Body of pancreas (tissue), 4 donors: ENCODE data around the gene FXR2. TPM values are rescaled to one million over a fixed set of nuclear protein-coding genes. Genes with fewer than 3 reads are reported as not detected.

Experiments
- ATAC-seq: fragments of 150-250 bp; one replicate; pipeline ENCODE4 v1.9.1; 2016
- DNase-seq, 4 donors: peaks; one replicate each; pipeline ENCODE4 v3.0.0-alpha.2; 2019
- H3K27ac ChIP-seq, 4 donors: fragments of 200-600 bp; sonication (generic); 1 replicate in 3 of 4; 2 replicates in 1 of 4; pipeline versions ENCODE4 v1.5.1 to v1.6.1; 2016 to 2019; ENCODE audit warnings: mild to moderate bottlenecking in 1 of 4, mixed read lengths in 1 of 4, moderate library complexity in 1 of 4
- H3K27me3 ChIP-seq, 2 donors: fragments of 200-600 bp; sonication (generic); one replicate each; pipeline ENCODE4 v1.6.0; 2016; ENCODE audit warnings: mild to moderate bottlenecking in 1 of 2
- H3K36me3 ChIP-seq, 2 donors: fragments of 200-600 bp; sonication (generic); replicated peaks in 1 of 2; 2 replicates each; pipeline ENCODE4 v1.5.1; 2016; ENCODE audit warnings: low read depth in 2 of 2; ENCODE audit not compliant: insufficient read depth in 1 of 2
- H3K4me1 ChIP-seq: fragments of 200-600 bp; sonication (generic); one replicate; pipeline ENCODE4 v1.6.0; 2016
- H3K4me3 ChIP-seq, 2 donors: fragments of 200-600 bp; sonication (generic); 1 replicate in 1 of 2; 2 replicates in 1 of 2; pipeline ENCODE4 v1.5.1; 2016 to 2019
- H3K9me3 ChIP-seq, 3 donors: fragments of 200-600 bp; sonication (generic); 1 replicate in 2 of 3; 2 replicates in 1 of 3; pipeline ENCODE4 v1.5.1; 2016
- CTCF ChIP-seq, 7 experiments: fragments of 450-650 bp in 4 of 7; fragments of 200-600 bp in 3 of 7; sonication (generic) in 3 of 7; IDR thresholded peaks; one replicate each; pipeline ENCODE4 v1.5.1; 2016 to 2019; ENCODE audit warnings: antibody characterized with exemption in 7 of 7
- POLR2A ChIP-seq, 3 donors: fragments of 450-650 bp; IDR thresholded peaks; one replicate each; pipeline ENCODE4 v1.6.1; 2016; ENCODE audit warnings: antibody characterized with exemption in 3 of 3, mild to moderate bottlenecking in 2 of 3
- WGBS, 2 donors: methylation state at CpG; one replicate each; pipeline ENCODE4 v1.1.5; 2017; 5-methylcytosine and 5-hydroxymethylcytosine counted together
- intact Hi-C: fragments of 100-400 bp; cut with DNase I; formaldehyde crosslinking; loops from one replicate; pipeline ENCODE4 v1.15.1; 2023
- total RNA-seq, 2 donors: library from RNA; depleted of rRNA; stranded (reverse); fragments of >200 nt; gene quantifications; one replicate each; pipeline ENCODE4 v1.1.0, GENCODE V29; 2016

FXR2 gene
- total RNA-seq, 2 donors from 2014 or later: 10.2 to 10.9 TPM

GRCh38 chr17:7561589-7562207, 53.0 kb downstream of the FXR2 start, which contains the start of gene SENP3:
SENP3 (plus strand) TSS chr17:7561919; CDS start chr17:7563077, 1,158 bp downstream.
- peaks cover 61% of the 10 kb centered on the region for H3K4me1 ChIP-seq
- peak; percentile 89 to 93 (median 92) for DNase-seq
- 0 to 1% methylated on average over 2 to 70 of the region's 82 CpGs for WGBS, 2 donors
- ATAC-seq: peak; percentile 75
- peak in 2 of 3 donors; percentile 48 to 62 for TF ChIP-seq POLR2A (IDR thresholded peaks at IDR 0.05)
- peak in 1 of 7 experiments; percentile 25 for TF ChIP-seq CTCF (IDR thresholded peaks at IDR 0.05)
- intact Hi-C loops: loop anchor here (5.0 kb wide), 1 partner anchor 49 kb away; no protein-coding TSS in a partner anchor
- H3K4me3 ChIP-seq: peak within 1 kb of the TSS; percentile 68 to 88
- H3K9me3 ChIP-seq: no peaks in the 10 kb centered on the region
- H3K27me3 ChIP-seq: no peaks in the 10 kb centered on the region
- peaks cover 0 to 7% of the 10 kb centered on the region in 2 donors for H3K36me3 ChIP-seq
- H3K27ac ChIP-seq: peak within 1 kb of the TSS; percentile 92 to 99 (median 98)

GRCh38 chr17:7561028-7561575, 53.6 kb downstream of the FXR2 start:
- Histone ChIP-seq H3K36me3 (peaks cover 0 to 7% of the 10 kb centered on the region in 2 donors), H3K9me3 (no peaks in the 10 kb centered on the region), H3K27ac (peak overlapping the region; percentile 92 to 99 (median 98)), H3K4me3 (peak overlapping the region; percentile 68 to 88), H3K4me1 (peaks cover 61% of the 10 kb centered on the region), H3K27me3 (no peaks in the 10 kb centered on the region)
- intact Hi-C loops: loop anchor here (5.0 kb wide), 1 partner anchor 49 kb away; no protein-coding TSS in a partner anchor
- WGBS, 2 donors: 0 to 1% methylated on average over 31 to 32 of the region's 32 CpGs
- TF ChIP-seq POLR2A (IDR thresholded peaks at IDR 0.05): no peak
- peak; percentile 70 to 97 (median 95) for TF ChIP-seq CTCF (IDR thresholded peaks at IDR 0.05)
- DNase-seq: peak; percentile 95 to 97 (median 96)
- peak; percentile 83 for ATAC-seq

GRCh38 chr17:7560172-7561027, 54.3 kb downstream of the FXR2 start:
- peaks cover 61% of the 10 kb centered on the region for H3K4me1 ChIP-seq
- no peak overlapping the region for H3K4me3 ChIP-seq
- no peaks in the 10 kb centered on the region for H3K9me3 ChIP-seq
- H3K27ac ChIP-seq: peak overlapping the region; percentile 92 to 99 (median 98)
- no peaks in the 10 kb centered on the region for H3K27me3 ChIP-seq
- H3K36me3 ChIP-seq: peaks cover 0 to 4% of the 10 kb centered on the region in 2 donors
- TF ChIP-seq POLR2A (IDR thresholded peaks at IDR 0.05) (peak in 2 of 3 donors; percentile 44 to 46), CTCF (IDR thresholded peaks at IDR 0.05) (peak; percentile 56 to 82 (median 71))
- WGBS, 2 donors: 17 to 29% methylated on average over 22 of the region's 22 CpGs
- DNase-seq (peak; percentile 79 to 84 (median 82)), ATAC-seq (peak; percentile 43)
- intact Hi-C loops: loop anchor here (5.0 kb wide), 1 partner anchor 48 kb away; no protein-coding TSS in a partner anchor

- 7 to 20% methylated on average over 18 of the region's 18 CpGs for WGBS, 2 donors
- Histone ChIP-seq H3K4me1 (peaks cover 61% of the 10 kb centered on the region), H3K9me3 (no peaks in the 10 kb centered on the region), H3K27me3 (no peaks in the 10 kb centered on the region), H3K4me3 (peak overlapping the region; percentile 5 to 39), H3K27ac (peak overlapping the region; percentile 92 to 99 (median 98)), H3K36me3 (no peaks in the 10 kb centered on the region)
- ATAC-seq: no peak
- DNase-seq: peak; percentile 59 to 75 (median 72)
- intact Hi-C loops: loop anchor here (5.0 kb wide), 1 partner anchor 47 kb away; no protein-coding TSS in a partner anchor
- TF ChIP-seq POLR2A (IDR thresholded peaks at IDR 0.05) (no peak), CTCF (IDR thresholded peaks at IDR 0.05) (no peak)
These were observed 55.2 kb downstream of the FXR2 start for GRCh38 chr17:7559320-7560171.
